Stimulated activated CD8-positive, alpha-beta memory T cell treated with anti-CD3 and anti-CD28 coated beads, Interleukin-15, amount 100 ng/mL, for 48 hours (primary cell): ENCODE data around the gene CCSER2.
"Not testable (repeated sequence)": the region's sequence is repeated elsewhere in the genome, so short reads cannot be mapped to it uniquely, and the experiment has no call there.

Experiments
- DNase-seq, 2 donors: peaks; one replicate each; pipeline ENCODE4 v3.0.0-alpha.2; 2020; ENCODE audit warnings: low read depth in 2 of 2

The CCSER2 gene

DNA sequence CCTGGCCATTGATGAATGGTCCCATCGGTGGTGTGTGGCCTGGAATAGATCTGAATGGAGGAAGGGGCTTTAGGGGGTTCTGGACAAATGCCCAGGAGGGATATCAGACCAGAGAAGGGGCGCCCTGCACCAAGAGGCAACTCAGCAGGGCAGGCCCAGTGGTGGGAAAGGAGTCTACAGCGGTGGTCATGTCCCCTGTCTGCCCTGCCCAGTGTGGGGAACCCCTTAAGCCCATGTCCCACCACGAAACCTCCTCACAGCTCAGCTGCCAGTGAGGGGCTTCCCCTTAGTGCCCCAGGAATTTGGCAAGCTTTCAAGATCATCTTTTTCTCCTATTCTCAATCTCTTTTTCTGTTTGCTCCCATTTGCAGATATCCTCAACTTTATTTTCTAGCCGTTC lies 14.1 kb upstream of the CCSER2 start:
- DNase-seq, result no peak

DNA sequence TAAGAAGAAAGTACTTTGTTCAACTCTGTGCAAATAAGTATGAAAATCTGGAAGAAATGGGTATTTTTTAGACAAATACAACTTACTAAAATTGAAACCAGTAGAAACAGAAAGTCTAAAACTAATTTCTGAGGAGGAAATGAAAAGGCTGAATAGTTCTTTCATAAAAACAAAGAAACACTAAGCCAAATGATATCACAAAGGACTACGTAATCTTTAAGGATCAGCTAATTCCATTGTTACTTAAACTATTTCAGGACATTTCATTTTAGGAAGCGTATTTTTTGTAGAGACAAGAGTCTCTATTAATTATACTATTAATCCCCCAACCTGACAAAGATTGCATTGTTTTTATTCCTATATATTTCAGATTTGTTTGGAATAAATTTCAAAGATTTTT lies 11.2 kb upstream of the CCSER2 start:
- DNase-seq, result no peak

DNA sequence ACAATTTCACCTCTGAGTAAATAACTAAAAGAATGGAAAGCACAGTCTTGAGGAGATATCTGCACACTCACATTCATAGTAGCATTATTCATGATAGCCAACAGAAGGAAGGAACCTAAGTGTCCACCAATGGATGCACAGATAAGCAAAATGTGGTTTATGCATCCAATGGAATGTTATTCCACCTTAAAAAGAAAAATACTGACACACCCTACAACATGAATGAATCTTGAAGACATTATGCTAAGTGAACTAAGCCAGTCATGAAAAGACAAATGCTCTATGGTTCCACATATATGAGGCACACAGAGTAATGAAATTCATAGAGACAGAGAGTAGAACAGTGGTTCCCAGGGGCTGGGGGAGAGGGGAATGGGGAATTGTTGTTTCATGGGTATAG lies 6.5 kb upstream of the CCSER2 start:
- no peak for DNase-seq

GRCh38 chr10:84323566-84323965 lies 4.8 kb upstream of the CCSER2 start:
- not testable (repeated sequence) for DNase-seq

DNA sequence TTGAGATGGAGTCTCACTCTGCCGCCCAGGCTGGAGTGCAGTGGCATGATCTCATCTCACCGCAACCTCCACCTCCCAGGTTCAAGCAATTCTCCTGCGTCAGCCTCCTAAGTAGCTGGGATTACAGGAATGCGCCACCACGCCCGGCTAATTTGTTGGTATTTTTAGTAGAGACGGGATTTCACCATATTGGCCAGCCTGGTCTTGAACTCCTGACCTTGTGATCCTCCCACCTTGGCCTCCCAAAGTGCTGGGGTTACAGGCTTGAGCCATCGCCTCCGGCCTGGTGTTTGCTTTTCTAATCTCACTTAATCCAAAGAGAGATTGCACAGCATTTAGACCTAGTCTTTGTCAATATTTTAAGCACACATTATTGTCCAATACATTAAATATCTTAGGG lies 1.4 kb upstream of the CCSER2 start:
- not testable (repeated sequence) for DNase-seq

DNA sequence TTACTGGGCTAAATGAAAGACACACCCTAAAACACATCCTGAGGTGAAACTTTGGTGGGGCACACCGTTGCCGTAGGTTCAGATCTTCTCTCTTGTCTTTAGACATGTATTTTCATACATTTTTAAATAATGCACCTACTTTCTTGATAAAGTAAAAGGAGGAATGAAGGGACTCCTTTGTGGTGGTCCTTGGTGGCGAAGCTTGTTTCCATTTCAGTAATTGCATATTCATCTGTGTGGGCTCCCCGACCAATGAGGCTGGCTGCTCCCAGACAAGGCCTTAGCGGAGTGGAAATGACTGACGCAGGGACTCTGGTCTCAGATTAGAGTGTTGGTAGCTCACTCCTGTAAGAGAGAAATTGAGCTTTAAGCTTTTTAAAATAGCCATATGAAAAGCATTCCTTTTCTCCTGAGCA lies 815 bp downstream of the CCSER2 start:
- peak; percentile 48 to 69 for DNase-seq

DNA sequence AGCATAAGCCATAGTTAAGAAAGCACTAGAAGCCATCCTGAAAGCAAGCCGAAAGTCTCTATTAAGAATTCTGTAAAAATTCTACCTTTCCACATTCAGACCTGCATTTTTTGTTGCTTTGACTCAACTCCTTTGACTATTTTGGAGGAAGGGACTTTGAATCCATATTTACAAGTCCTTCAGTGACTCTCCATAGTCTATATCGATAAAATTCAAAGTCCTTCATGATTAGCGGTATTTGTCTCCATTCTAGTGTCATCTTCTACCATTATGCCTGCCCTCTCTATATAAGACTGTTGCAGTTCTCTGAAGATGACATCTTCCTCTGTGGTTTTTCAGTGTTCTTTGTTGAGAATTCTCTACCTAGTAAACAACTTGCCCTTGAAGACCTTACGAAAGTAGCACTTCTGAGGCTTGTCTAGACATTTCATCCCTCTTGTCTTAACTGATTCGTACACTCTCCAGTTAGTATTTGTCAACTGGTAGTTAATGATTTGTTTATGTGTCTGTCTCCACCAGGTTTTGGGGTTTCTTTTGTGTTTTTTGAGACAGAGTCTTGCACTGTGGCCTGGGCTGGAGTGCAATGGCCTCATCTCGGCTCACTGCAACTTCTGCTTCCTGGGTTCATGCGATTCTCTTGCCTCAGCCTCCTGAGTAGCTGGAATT lies 1.7 kb downstream of the CCSER2 start:
- DNase-seq, result no peak

- no peak for DNase-seq
Measured at GRCh38 chr10:84331091-84331490, 2.7 kb downstream of the CCSER2 start.

DNA sequence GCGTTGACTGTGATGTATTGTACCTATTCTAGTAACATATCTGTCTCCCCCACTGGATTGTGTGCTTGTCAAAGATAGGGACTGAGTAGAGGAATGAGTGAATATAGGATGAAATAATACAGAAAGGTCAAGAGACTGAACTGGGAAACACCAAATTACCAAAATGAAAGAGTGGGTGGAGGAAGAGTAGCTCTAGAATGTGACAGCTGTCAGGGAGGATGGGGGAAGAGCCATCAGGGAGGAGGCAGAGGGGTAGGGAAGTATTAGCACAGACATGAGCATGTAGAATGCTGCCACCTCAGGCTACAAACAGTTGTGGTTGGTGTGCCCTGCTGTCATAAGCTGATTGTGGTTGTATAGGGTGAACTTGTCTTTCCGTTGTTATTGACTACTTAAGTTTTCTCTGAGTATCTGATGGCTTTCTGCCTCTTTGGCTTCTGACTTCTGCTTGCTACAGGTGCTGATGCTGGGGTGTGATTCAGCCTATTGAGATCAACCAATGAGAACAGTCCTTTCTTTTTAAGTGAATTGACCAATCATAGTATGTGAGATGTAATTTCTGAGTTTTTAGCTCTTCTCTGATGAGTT lies 5.6 kb downstream of the CCSER2 start:
- peak; percentile 45 to 53 for DNase-seq

DNA sequence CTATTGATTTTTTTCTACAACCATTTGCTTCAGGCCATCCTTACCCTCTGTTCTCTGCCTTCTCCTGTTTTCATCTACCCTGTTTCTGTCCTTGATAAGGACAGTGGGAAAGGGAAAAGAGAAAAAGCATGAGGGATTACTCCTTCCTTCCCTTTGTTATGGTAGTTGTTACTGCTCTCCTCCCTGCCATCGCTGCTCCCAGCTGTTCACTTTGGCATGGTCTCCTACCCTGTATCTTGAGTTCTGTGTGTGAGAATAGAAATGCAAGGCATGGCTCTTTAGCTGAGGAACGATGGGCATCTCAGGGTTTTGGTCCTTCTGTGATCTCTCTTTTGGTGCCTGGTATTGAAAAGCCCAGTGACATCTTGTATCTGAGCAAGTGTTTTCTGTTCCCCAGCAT lies 6.4 kb downstream of the CCSER2 start:
- DNase-seq, result no peak

- no peak for DNase-seq
Measured at GRCh38 chr10:84335516-84335915, 7.1 kb downstream of the CCSER2 start.

DNA sequence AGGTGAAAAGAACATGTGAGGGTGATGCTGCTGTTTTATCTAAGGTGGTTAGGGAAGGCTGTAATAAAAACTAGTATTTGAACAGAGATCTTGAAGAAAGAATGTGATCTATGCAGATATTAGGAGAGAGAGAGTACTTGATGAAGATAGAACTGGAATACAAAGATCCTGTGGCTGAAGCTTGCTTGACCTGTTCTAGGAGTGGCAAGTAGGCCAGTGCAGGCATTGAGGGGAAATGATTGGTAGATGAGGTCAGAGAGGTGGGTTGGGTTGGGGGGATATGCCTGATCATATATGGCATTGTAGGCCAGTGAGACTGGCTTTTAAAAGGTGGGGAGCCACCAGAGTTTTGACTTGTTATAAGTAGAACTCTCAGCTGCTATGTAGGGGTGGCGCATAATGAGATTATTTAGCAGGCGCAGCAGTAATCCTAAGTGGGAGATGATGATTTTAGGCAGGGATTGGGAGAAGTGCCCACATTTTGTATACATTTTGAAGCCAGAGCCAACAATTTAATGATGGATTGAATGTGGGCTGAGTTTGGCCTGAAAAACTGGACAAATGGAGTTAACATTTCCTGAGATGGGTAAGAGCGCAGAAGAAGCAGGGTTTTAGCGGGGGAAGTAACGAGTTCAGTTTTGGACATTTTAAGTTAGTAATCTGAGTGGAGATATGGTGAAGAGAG lies 8.2 kb downstream of the CCSER2 start:
- no peak for DNase-seq

GRCh38 chr10:84337199-84337598 lies 8.8 kb downstream of the CCSER2 start:
- DNase-seq, result no peak

GRCh38 chr10:84339025-84339424 lies 10.6 kb downstream of the CCSER2 start:
- no peak for DNase-seq

DNA sequence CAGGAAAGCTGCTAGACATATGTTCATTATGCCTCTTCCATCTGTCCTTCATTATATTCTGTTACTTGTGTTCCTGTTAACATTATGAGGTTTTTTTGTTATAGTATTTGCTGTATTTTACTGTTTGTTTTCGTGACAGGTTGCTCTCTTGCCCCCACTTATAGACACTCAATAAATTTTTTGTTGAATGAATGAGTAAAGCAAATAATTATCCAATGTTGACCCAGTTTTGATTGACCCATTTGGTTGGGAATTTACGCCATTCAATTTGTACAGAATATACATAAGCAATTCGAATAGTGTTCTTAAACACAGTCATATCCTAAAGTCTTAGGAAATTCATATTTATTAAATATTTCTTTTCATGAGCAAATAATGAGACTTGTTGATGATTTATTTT lies 11.8 kb downstream of the CCSER2 start:
- DNase-seq, result no peak

DNA sequence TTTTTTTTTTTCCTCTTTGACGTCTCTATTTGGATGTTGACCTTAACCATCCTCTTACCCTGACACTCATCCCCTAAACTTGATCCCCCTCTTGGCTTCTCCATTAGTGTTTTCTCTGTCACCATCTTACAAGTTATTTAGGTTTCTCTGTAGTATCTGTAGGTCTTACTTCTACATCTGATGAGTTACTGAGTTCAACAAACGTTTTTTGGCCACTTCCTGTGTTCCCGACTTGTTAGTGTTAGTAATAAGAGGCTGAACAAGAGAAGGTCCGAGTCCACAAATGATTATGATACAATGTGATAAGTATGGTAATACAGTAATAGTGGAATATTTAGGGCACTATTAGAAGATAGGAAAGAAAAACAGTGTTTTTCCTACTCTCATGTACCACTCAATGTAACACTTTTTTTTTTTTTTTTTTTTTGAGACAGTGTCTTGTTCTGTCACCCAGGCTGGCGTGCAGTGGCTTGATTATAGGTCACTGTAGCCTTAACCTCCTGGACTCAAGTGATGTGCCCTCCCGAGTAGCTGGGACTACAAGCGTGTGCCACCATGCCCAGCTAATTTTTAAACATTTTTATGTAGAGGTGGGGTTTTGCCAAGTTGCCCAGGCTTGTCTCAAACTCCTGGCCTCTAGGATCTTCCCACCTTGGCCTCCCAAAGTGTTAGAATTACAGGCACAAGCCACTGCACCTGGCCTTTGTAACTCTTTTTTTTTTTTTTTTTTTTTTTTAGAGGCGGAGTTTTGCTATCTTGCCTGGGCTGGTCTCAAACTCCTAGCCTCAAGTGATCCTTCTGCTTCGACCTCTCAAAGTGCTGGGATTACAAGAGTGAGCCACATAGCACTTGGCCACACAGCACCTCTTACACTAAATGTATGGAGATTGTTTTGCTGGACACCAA lies 12.5 kb downstream of the CCSER2 start:
- DNase-seq, result no peak

DNA sequence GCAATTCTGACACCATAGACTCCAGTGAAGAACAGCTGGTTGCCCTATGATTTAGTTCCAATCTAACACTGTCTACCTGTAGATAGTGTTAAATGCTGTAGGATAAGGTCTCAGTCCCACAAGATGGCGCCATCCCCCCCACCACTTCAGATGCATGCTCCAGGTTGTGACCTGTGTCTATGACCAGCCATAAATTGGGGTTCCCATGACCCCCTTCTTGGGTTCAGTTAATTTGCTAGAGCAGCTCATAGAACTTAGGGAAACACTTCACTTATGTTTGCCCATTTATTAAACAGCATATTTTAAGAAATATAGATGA lies 13.1 kb downstream of the CCSER2 start:
- no peak for DNase-seq

DNA sequence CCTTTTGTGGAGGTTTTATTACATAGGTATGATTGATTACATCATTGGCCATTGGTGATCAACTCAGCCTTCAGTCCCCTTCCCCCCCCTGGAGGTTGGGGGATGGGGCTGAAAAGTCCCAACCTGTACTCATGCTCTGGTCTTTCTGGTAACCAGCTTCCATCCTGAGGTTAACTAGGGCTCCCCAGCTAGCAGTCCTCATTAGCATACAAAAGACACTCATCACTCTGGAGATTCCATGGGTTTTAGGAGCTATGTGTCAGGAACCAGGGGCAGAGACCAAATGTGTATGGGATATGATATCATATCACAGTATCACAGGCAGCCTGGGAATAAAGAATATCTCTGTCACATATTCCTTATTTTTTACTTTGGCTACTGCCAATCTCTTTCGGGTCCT lies 13.6 kb downstream of the CCSER2 start:
- DNase-seq, result no peak

- no peak for DNase-seq
Measured at GRCh38 chr10:84342584-84342983, 14.2 kb downstream of the CCSER2 start.

DNA sequence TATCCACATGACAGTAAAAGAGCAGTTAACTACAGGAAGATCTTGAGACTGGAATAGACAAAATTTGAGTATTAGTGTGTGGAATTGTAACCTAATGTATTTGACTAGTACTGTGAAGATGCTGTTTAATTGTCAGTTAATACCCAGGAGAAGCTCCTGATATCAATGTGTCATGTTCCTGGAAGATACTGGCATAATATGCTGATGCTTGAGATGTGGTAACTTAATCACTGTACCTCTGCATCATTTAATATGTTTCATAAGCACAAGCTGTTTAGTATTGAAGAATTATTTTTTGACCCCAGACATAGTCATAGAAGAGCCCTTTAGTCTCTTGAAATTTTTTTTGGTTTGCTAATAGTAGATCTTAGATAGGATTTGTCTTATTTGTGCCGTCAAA lies 15.4 kb downstream of the CCSER2 start:
- no peak for DNase-seq

DNA sequence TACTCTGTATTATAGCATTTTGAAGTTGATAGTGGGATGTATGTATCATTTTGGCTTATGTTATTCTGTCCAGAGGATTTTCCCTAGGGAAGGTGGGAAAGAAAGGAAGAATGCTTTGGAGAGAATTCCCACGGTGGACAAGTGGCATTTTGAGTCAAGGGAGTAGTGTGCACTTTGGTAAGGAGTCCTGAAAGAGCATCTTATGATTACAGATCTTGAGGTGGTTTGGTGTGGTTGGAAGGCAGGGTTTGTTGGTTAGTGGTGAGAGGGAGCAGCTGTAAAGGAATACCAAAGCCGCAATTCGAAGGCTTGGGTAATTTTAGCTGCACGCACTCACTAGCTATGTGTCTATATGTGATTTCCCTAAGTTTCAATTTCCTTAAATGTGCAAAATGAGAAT lies 16.1 kb downstream of the CCSER2 start:
- no peak for DNase-seq

GRCh38 chr10:84347575-84348002 lies 19.2 kb downstream of the CCSER2 start:
- not testable (repeated sequence) for DNase-seq
